HAP-1 (cell line): Measurements from ENCODE around the gene EVA1C.
"Not testable (repeated sequence)": the region's sequence is repeated elsewhere in the genome, so short reads cannot be mapped to it uniquely, and the experiment has no call there.

Experiments
- DNase-seq, 2 experiments: peaks; one replicate each; pipeline ENCODE4 v3.0.0-alpha.2; 2016 to 2020; ENCODE audit warnings: low spot score in 2 of 2
- H3K27me3 ChIP-seq: fragments of 250-450 bp; sonication (Bioruptor Pico); 2 replicates; pipeline ENCODE4 v1.5.1; 2020; ENCODE audit warnings: low read depth, mild to moderate bottlenecking, moderate library complexity
- H3K36me3 ChIP-seq: fragments of 250-450 bp; sonication (Bioruptor Pico); replicated peaks from 2 replicates; pipeline ENCODE4 v1.5.1; 2020; ENCODE audit warnings: mild to moderate bottlenecking
- H3K4me1 ChIP-seq: fragments of 250-450 bp; sonication (Bioruptor Pico); 2 replicates; pipeline ENCODE4 v1.5.1; 2020; ENCODE audit warnings: mild to moderate bottlenecking
- H3K4me3 ChIP-seq: fragments of 250-450 bp; sonication (Bioruptor Pico); 2 replicates; pipeline ENCODE4 v1.5.1; 2020; ENCODE audit warnings: mild to moderate bottlenecking, moderate library complexity
- H3K9me3 ChIP-seq: fragments of 250-450 bp; sonication (Bioruptor Pico); 2 replicates; pipeline ENCODE4 v1.5.1; 2020; ENCODE audit warnings: mild to moderate bottlenecking, moderate library complexity
- in situ Hi-C: fragments of 300-500 bp; cut with MboI; formaldehyde crosslinking; loops from 3 replicates; pipeline ENCODE4 v1.14.3; 2020; ENCODE audit warnings: low sequenced_read_pairs, inconsistent platforms, mixed read lengths

Gene EVA1C

DNA sequence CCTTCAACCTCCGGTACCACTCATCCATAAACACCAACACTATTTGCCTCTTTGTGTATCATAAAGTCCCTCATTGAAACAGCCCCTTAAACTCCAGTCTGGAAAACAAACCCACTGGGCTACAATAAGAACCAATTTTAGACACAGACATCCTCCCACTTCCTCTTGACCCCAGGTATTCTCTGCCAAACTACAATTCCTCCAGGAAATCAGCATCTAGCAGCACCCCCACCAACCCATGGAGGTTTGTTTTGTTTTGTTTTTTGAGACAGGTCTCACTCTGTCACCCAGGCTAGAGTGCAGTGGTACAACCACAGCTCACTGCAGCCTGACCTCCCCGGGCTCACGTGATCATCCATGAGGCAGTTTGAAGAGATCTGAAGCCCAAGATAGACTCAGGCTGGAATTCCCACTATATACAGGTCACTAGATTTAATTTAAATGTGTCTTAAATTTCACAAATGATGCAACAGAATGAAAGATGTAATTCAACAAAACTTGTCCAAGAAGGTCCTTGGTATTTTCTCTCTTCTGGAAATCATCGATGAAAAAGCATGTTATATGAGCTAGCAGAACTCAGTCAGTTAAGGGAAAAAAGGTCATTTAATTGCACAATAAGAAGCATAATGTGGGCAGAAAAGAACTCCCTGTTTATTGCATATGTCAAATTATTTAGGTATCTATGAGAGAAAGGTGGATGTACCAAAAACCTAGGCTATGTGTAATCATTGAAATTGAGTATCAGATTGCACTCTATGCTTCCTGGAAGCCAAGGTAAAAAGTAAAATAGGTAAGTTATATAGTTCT, 142.5 kb downstream of the EVA1C start:
- H3K36me3 ChIP-seq, result no peaks in the 10 kb centered on the region
- no peak overlapping the region for H3K4me3 ChIP-seq
- H3K27me3 ChIP-seq, result no peaks in the 10 kb centered on the region
- no peaks in the 10 kb centered on the region for H3K9me3 ChIP-seq
- peaks cover 7% of the 10 kb centered on the region for H3K4me1 ChIP-seq
- DNase-seq, result no peak
- in situ Hi-C loops, result no loop called here

DNA sequence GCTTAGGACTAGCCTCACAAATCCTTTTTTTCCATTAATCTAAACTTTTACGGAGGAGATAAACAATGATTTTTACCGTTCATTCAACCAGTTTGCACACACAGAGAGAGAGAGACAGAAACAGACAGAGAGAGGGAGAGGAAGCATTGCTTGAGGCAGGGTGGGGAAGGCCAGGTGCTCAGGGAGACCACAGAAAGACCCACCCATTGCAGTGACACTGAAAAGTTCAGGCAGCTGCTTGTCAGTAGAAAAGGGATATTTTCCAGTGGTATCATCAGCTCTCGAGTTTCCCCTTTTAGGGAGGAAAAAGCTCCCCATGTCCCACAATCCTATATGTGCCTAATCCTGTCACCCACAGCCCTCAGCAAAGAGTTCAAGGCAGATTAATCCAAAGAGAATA, 145.6 kb downstream of the EVA1C start:
- no peak for DNase-seq
- Histone ChIP-seq H3K4me1 (peaks cover 32% of the 10 kb centered on the region), H3K36me3 (no peaks in the 10 kb centered on the region), H3K9me3 (no peaks in the 10 kb centered on the region), H3K27me3 (no peaks in the 10 kb centered on the region), H3K4me3 (no peak overlapping the region)
- in situ Hi-C loops, result no loop called here

DNA sequence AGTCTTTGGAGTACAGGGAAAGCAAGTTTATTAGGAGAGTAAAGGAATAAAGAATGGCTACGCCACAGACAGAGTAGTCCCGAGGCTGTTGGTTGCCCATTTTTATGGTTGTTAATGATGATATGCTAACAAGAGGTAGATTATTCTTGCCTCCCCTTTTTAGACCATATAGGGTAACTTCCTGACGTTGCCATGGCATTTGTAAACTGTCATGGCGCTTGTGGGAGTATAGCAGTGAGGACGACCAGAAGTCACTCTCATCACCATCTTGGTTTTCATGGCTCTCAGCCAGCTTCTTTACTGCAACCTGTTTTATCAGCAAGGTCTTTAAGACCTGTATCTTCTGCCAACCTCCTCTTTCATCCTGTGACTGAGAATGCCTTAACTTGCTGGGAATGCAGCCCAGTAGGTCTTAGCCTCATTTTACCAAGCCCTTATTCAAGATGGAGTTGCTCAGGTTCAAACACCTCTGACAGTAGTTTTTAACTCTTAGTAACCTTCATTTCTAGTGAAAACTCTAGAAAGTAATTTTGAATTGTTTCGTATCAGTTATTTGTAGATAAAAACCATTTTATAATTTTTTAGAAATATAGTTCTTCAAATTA, 146.6 kb downstream of the EVA1C start:
- in situ Hi-C loops, result no loop called here
- no peaks in the 10 kb centered on the region for H3K9me3 ChIP-seq

DNA sequence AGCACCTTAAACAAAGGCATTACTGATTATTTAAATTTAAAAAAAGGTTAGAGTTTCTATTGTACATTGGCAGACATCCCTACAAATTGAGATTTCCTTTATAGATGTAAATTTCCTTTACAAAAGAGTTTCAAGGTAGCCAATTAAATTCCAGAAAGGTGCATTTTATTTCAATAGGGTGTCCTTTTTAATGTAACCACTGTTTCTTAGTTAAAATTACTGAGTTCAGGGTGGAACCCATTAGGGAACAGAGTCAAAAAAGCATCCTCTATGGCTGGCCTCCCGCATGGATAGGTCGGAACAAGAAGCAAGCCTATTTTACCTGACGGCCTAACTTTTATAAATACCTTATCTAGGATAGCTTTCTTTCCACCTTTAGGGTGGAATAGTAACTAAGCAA, 148.4 kb downstream of the EVA1C start:
- no peak overlapping the region for H3K4me3 ChIP-seq
- in situ Hi-C loops, result no loop called here
- peak; percentile 54 to 90 for DNase-seq
- H3K36me3 ChIP-seq, result no peaks in the 10 kb centered on the region
- no peaks in the 10 kb centered on the region for H3K27me3 ChIP-seq
- H3K4me1 ChIP-seq, result peaks cover 32% of the 10 kb centered on the region
- H3K9me3 ChIP-seq, result peaks cover 2% of the 10 kb centered on the region; the same call in 1 of the 2 replicates

More for the DNA sequence above, 146.6 kb downstream of the EVA1C start:
- Histone ChIP-seq H3K4me1 (peaks cover 32% of the 10 kb centered on the region), H3K4me3 (no peak overlapping the region), H3K27me3 (no peaks in the 10 kb centered on the region), H3K36me3 (no peaks in the 10 kb centered on the region)
- no peak for DNase-seq

DNA sequence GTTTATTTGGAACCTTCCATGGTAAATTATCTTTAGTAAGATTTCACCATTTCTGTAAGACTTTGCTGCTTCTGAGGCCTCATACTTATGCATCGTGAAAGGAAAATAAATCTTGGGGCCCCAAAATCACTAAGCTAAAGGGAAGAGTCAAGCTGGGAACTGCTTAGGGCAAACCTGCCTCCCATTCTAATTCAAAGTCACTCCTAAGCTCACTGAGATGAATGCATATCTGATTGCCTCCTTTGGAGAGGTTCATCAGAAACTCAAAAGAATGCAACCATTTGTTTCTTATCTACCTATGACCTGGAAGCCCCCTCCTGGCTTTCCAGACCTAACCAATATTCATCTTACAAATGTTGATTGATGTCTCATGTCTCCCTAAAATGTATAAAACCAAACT, 149.0 kb downstream of the EVA1C start:
- peak in 1 of 2 experiments; percentile 49 for DNase-seq
- H3K27me3 ChIP-seq, in situ Hi-C loops, H3K9me3 ChIP-seq, H3K4me3 ChIP-seq, H3K36me3 ChIP-seq: not testable (repeated sequence)
- peaks cover 28% of the 10 kb centered on the region for H3K4me1 ChIP-seq

DNA sequence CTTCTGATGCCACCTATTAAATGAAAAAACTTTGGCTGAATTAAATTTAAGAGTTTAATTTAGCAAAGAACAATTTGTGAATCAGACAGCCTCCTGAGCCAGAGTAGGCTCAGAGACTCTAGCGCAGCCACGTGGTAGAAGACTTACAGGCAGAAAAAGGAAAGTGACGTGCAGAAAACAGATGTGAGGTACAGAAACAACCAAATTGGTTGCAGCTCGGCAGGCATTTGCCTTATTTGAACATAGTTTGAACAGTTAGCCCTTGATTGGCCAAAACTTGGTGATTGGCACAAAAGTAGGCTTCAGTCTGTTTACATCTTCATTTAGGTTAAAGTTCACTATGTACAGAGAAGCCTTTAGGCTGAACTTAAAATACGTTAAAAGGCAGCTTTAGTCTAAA, 149.9 kb downstream of the EVA1C start:
- peaks cover 27% of the 10 kb centered on the region for H3K4me1 ChIP-seq
- H3K4me3 ChIP-seq, result no peak overlapping the region
- in situ Hi-C loops, result no loop called here
- peaks cover 2% of the 10 kb centered on the region; the same call in 1 of the 2 replicates for H3K9me3 ChIP-seq
- no peaks in the 10 kb centered on the region for H3K27me3 ChIP-seq
- no peaks in the 10 kb centered on the region for H3K36me3 ChIP-seq
- DNase-seq, result peak; percentile 33 to 45

DNA sequence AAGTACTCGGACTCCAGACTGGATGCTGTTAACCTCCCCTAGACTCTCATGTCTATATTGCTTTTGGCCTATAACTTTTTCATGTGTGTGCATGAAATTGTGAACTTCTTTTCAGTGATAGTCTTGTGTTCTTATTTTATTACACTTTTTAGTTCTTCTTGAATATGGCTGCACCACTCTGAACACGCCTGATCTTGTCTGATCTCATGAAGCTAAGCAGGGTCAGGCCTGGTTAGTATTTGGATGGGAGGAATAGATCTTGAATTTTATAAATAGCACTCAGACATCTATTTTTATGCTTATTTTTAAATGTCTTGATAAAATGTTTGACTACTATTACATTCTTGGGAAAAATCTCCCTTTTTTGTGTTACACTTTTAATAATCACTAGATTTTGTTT, 150.4 kb downstream of the EVA1C start:
- H3K4me1 ChIP-seq, result peaks cover 27% of the 10 kb centered on the region
- no peak overlapping the region for H3K4me3 ChIP-seq
- H3K9me3 ChIP-seq, result peaks cover 2% of the 10 kb centered on the region; the same call in 1 of the 2 replicates
- H3K36me3 ChIP-seq, result no peaks in the 10 kb centered on the region
- DNase-seq, result no peak
- in situ Hi-C loops, result no loop called here
- H3K27me3 ChIP-seq, result no peaks in the 10 kb centered on the region
